Occipital lobe (tissue), 2 donors: ENCODE data around the gene PDE6B. TPM values are rescaled to one million over a fixed set of nuclear protein-coding genes. Genes with fewer than 3 reads are reported as not detected.
"Not testable (repeated sequence)": the region's sequence is repeated elsewhere in the genome, so short reads cannot be mapped to it uniquely, and the experiment has no call there.

ENCODE experiments used
- DNase-seq: peaks from one replicate; lab custom pipeline; 2025; lab: John Stamatoyannopoulos, UW
- total RNA-seq: library from RNA; depleted of rRNA; stranded (reverse); fragments of >200 nt; gene quantifications from one replicate; pipeline ENCODE4 v1.2.3, GENCODE V29; 2014

Gene PDE6B
- total RNA-seq, 1 donor from 2014 or later, result 5.6 TPM

DNA sequence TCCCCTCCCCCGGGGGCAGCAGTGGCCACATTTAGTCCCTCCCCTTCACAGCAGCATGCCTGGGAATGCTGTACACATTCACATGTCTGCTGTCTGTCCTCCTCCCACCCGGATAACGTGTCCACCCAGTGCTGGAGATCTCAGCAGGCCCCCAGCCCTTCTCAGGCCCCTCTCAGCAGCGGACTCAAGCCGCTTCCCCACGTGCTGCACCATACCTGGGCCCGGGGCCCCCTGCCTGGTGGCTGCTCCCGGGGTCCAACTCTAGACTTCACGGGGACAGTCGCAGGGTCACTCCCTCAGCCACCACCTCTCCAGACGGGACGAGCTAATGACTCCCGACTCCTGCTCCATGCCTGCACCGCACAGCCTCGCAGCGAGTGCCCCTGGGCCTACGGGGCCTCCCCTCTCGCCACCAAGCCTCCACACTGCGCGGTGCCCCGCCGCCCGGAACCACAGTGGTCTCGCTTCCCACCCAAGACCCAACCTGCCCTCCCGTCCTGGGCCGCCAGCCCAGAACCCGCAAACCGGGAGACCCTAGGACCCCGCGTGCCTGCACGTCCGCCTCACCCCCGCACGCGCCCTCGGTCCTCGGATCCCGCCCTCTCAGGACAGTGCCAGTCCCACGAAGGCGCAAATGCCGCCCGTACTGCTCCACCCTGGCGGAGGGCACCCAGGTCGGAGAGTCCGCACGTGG is 79.0 kb downstream of the PDE6B start:
- no peak for DNase-seq

DNA sequence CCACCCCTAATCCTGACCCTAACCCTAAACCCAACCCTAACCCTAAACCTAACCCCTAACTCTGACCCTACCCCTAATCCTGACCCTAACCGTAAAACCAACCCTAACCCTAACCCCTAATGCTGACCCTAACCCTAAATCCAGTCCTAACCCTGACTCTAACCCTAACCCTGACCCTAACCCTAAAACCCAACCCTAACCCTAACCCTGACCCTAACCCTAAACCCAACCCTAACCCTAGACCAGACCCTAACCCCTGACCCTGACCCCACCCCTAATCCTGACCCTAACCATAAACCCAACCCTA is 79.6 kb downstream of the PDE6B start:
- DNase-seq, result no peak

DNA sequence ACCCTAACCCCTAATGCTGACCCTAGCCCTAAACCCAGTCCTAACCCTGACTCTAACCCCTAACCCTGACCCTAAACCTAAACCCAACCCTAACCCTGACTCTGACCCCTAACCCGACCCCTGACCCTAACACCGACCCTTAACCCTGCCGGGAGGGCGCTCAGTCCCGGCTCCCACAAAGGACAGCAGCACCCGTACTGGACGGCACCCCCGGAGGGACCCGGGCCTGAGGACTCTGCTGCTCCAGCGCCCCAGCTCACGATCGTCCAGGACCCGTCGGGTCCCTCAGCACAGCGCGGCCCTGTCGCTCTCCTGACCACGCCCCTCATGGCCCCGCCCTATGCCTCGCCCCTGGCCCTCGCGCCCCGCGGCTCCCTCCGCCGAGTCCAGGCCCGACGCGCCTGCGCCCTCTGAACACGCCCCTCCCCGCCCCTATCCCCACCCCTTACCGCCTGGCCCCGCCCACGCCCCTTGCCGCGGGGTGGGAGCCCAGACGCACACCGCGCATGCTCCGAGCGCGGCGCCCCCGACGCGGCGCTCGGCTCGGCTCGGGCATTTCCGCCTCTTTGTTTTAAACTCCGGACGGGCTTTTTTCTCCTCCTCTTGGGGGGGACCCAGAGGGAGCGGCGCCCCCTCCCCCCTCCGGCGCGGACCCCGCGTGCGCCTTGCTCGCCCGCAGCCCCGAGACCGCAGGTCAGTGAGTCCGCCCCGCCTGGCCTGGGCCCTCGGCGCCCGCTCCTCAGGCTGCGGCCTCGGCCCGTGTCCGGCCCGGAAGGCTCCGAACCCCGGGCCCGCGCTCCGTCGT is 80.1 kb downstream of the PDE6B start, which contains the start of gene PCGF3:
PCGF3 (plus strand) TSS at position 555 of the 805 bp plus-strand sequence. CDS start 27,849 bp downstream, outside the sequence.
- peak; percentile 95 for DNase-seq

DNA sequence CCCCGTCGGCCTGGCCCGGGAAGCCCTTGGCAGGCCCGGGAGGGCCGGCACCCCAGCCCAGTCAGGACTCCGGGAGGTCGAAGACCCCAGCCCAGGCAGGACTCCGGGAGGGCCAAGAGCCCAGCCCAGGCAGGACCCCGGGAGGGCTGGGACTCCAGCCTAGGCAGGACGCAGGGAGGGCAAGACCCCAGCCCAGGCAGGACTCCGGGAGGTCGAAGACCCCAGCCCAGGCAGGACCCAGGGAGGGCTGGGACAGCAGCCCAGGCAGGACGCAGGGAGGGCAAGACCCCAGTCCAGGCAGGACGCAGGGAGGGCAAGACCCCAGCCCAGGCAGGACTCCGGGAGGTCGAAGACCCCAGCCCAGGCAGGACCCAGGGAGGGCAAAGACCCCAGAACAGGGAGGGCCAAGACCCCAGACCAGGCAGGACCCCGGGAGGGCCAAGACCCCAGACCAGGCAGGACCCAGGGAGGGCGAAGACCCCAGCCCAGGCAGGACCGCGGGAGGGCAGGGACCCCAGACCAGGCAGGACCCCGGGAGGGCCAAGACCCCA is 80.8 kb downstream of the PDE6B start:
- DNase-seq, result not testable (repeated sequence)

DNA sequence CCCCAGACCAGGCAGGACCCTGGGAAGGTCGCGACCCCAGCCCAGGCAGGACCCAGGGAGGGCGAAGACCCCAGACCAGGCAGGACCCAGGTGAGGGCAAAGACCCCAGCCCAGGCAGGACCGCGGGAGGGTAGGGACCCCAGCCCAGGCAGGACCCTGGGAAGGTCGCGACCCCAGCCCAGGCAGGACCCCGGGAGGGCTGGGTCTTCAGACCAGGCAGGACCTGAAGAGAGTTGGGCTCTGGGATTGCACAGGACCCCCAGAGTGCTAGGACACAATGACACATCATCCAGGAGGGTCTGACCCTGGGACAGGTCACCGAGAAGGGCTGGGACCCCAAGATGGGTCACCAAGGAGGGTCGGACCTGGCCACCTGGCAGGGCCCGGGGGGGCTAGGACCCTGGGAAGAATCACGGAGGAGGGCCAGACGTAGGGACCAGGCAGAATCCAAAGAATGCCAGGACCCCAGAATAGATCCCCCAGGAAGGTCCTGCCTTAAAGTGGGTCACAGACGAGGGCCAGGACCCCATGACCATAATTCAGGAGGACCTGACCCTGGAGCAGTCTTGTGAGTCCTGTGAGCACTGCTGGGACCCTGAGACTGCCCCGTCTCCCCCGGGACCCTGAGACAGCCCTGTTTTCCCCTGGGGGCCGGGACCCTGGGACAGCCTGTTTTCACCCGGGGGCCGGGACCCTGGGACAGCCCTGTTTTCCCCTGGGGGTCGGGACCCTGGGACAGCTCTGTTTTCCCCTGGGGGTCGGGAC is 81.6 kb downstream of the PDE6B start:
- no peak for DNase-seq

DNA sequence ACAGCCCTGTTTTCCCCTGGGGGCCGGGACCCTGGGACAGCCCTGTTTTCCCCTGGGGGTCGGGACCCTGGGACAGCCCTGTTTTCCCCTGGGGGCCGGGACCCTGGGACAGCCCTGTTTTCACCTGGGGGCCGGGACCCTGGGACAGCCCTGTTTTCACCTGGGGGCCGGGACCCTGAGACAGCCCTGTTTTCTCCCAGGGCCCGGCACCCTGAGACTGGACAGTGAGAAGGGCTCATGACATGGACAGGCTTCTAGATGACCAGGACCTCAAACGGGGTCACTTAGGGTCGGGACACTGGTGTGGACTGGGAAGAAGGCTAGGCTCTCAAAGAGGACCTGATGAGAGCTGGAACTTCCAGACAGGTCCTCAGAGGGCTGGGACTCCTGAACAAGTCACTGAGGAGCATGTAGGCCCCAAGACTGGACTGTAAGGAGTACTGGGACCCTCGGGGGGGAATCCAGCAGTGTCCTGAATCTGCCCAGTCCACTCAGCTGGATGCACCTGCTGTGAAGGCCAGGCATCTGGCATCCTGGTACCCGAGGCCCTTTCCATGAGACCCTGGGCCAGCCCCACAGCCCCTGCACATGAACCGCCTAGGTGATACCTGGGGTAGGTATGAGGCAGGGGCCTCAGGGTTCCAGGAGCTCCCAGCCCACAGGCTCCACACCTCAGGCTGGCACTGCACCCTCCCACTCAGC is 82.7 kb downstream of the PDE6B start:
- no peak for DNase-seq

DNA sequence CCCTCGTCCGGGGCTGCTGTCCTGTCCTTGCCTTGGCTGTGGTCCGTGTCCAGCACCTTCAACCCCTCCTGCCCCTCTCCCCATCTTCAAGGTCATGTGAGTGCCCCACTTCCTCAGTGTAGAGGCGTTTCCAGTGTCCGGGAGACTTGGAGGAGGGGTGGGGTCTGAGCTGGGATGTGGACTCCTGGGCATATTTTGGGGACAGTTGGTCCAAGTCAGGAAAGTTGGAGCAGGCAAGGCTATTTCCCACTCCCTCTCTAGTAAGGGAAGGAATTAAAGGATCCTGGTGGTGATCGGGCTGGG is 83.2 kb downstream of the PDE6B start:
- DNase-seq, result no peak

DNA sequence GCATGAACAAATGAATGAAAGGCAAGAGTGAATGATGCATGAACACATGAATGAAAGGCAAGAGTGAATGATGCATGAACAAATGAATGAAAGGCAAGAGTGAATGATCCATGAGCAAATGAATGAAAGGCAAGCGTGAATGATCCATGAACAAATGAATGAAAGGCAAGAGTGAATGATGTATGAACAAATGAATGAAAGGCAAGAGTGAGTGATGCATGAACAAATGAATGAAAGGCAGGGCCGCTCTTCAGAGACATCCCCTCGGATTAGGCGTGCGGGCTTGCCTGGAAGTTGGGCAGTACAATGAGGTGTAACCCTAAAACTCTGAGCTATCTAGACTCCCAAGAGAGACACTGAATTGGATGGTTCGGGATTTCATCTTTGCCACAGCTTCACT is 84.0 kb downstream of the PDE6B start:
- no peak for DNase-seq

DNA sequence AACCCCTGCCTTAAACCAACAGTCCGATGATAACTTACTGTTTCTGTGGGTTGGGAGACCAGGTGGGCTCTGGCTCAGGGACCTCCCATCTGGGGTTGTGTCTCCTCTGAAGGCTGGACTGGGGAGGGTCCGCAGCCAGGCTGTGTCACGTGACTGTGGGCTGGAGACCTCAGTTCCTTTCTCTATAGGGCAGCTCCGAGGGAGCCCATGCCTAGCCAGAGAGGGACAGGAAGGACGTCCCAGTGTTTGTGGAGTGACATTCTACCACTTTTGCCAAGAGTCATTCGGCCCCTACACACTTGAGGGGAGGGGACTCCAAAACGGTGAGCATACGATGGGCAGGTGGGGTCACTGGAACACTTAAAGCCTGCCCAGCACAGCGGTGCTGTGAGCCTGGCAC is 84.7 kb downstream of the PDE6B start:
- DNase-seq, result no peak

DNA sequence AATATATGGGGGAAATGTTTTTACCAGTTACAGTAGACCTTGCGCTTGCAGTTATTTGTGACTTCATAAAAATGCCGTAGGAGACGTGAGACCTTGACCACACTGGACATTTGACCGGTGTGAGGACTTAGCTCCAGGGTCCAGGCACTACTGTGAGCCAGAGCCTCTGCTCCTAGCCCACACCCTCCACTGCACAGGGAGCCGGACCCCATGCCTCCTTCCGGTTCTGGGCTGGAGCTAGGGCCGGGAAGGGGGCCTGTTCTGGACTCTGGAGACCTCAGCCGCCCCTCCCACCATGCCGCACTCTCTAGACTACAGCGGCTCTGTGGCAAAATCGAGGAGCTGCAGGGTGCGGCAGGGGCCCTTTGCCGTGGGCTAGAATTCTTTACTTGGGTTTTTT is 85.5 kb downstream of the PDE6B start:
- DNase-seq, result no peak

DNA sequence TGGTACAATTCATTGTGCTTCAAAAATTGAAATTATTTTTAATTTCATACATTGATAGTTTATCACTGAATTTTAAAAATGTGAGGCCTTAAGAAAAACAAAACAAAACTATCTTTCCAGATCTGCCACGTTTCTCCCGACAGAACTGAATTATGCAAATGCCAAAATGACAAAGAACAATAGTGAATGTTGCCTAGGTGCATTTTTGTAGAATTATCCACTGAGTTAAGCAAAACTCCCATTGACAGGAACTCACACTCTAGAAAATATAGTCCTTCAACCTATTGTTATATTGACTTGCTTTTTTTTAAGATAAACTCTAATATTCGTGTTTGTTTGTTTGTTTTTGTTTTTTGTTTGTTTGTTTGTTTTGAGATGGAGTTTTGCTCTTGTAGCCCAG is 86.7 kb downstream of the PDE6B start:
- no peak for DNase-seq

DNA sequence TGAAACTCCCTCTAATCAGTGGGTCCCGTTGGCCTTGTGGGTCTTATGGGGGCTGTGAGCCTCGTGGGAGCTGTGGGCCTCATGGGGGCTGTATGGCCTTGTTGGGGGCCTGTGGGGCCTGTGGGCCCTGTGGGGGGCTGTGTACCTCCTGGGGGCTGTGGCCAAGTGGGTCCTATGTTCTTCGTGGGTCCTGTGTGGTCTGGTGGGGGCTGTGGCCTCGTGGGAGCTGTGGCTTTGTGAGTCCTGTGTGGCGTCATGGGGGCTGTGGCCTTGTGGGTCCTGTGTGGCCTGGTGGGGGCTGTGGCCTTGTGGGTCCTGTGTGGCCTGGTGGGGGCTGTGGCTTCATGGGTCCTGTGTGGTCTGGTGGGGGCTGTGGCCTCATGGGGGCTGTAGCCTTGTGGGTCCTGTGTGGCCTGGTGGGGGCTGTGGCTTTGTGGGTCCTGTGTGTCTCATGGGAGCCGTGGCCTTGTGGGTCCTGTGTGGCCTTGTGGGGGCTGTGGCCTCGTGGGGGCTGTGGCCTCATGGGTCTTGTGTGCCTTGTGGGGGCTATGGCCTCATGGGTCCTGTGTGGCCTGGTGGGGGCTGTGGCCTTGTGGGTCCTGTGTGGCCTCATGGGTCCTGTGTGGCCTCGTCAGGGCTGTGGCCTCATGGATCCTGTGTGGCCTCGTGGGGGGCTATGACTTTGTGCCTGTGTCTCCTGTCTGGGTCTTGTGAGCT is 87.7 kb downstream of the PDE6B start:
- DNase-seq, result no peak

DNA sequence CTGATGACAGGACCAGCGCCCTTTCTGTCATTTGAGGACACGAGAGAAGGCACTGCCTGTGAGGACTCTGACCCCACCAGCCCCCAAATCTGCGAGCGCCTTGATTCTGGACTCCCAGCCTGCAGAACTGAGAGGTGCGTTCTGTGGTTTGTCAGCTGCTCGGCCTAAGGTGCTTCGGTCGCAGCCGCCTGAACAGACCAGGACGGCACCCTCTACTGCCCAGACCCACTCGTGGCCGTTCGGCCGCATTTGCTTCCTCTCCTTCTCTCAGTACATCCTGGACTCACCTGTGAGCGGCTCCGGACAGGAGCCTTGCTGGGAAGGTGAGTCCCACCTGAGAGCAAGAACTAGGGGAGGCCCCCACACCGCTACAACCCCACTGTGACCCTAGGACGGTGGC is 88.7 kb downstream of the PDE6B start:
- DNase-seq, result no peak

DNA sequence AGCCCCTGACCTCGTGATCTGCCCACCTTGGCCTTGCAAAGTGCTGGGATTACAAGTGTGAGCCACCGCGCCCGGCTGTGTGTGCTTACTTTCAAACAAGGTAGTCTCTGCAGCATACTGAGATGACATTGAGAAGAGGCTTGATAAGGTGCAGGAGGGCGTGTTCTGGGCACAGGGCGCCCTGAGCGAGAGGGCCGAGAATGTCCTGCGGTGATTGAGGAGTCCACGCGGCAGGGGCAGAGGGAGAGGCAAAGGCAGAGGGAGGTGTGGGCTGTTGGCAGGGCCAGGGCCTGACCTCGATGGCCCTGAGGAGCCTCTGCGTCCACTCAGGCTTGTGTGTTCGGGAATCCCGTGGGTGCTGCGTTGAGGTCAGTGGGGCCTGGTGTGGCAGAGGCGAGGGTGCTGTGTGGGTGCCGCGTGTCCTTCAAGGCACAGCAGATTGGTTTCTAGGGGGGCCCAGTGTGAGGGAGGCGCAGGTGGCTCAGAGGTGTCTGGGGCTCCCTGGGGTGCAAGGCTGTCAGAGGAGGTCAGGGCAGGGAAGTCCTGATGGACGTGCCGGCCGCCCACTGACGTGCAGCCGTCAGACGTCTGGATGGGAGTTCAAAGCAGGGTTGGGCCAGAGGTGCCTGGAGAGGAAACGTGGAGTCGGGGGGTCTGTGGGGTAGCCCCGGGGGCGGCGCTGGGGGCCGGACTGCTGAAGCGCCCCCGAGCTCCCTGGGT is 92.4 kb downstream of the PDE6B start:
- DNase-seq, result no peak

DNA sequence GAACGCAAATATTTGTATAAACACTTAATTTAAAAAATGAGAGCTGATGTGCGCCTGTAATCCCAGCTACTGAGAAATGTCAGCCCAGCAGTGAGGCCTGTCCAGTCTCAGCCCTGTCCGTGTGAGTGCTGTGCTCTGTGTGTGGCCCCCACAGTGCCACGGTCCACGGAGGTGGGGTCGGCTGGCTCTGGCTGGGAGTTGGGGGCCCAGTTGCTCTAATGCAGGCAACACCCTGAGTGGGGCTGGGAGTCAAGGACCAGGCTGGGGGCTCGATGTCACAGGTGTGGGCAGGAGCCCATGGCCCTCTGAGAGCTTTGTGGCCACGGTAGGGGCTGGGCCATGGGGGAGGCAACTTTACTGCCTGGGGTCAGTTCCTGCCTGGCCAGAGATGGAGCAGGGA is 93.1 kb downstream of the PDE6B start:
- DNase-seq, result no peak

Other genes with a start within 250 kb of the PDE6B start
- 56.5 TPM for gene ZNF721, start 126.4 kb upstream of the PDE6B start, total RNA-seq
- gene PIGG, start 126.4 kb upstream of the PDE6B start, total RNA-seq, result 32.0 TPM
- gene TMEM271, start 49.3 kb upstream of the PDE6B start, total RNA-seq, result 23.6 TPM
- 62.2 TPM for gene ATP5ME, start 48.7 kb downstream of the PDE6B start, total RNA-seq
- gene MYL5, start 49.0 kb downstream of the PDE6B start, total RNA-seq, result 4.2 TPM
- gene SLC49A3, start 63.6 kb downstream of the PDE6B start, total RNA-seq, result 0.62 TPM
- 82.7 TPM for gene PCGF3, start 80.3 kb downstream of the PDE6B start, total RNA-seq
- gene CPLX1, start 200.6 kb downstream of the PDE6B start, total RNA-seq, result 1.6 TPM